Measurements from ENCODE around the gene KAT2B. TPM values are rescaled to one million over a fixed set of nuclear protein-coding genes. Genes with fewer than 3 reads are reported as not detected.
"Not testable (repeated sequence)": the region's sequence is repeated elsewhere in the genome, so short reads cannot be mapped to it uniquely, and the experiment has no call there.

The KAT2B gene
- total RNA-seq: 30.7 TPM

DNA sequence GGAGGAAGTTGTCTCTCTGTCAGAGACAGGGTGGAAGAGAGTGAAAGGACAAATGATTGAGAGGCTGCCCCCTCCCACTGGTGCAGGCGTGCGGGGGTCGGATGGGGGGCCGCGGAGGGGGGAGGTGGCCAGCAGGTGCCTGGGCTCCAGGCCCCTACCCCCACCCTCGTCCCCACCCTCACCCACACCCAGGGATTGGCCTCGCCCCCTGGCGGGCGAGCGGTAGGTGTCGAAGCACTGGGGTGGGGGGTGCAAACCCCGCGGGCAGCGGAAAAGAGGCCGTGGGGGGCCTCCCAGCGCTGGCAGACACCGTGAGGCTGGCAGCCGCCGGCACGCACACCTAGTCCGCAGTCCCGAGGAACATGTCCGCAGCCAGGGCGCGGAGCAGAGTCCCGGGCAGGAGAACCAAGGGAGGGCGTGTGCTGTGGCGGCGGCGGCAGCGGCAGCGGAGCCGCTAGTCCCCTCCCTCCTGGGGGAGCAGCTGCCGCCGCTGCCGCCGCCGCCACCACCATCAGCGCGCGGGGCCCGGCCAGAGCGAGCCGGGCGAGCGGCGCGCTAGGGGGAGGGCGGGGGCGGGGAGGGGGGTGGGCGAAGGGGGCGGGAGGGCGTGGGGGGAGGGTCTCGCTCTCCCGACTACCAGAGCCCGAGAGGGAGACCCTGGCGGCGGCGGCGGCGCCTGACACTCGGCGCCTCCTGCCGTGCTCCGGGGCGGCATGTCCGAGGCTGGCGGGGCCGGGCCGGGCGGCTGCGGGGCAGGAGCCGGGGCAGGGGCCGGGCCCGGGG, at the start of gene KAT2B:
TSS of gene KAT2B (plus strand) at position 682 of the 783 bp plus-strand sequence. CDS start at position 714, 32 bp downstream.
- ATAC-seq: peak; percentile 76

DNA sequence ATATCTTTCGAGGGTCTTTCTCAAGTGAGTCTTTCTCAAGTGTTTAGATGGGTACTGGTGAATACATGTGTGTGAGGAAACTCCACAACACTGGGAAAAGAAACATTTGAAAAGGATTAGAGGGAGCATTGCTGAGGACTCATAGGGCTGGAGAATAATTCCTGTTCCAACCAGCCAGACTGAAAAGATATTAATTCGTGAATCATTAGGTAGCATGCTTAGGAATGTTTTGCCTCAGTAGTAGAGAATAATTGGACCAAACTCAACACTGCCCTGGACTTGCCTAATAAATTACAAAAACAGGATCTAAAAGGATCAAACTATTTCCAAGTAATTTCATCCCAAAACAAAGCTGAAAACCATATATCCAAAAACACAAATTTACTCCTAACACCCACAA, 45.5 kb upstream of the KAT2B start:
- peak; percentile 49 for ATAC-seq

DNA sequence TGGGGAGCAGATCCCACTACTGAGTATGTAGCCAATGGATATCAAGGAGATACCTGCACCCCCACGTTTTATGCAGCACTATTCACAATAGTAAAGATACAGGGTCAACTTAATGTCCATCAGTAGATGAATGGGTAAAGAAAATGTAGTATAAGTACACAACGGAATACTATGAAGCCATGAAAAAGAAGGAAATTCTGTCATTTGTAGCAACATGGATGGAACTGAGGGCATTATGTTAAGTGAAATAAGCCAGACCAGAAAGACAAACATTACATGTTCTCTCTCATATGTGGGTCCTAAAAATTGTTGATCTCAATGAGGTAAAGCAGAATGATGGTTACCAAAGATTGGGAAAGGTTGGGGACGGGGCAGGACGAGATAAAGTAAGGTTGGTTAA, 42.7 kb upstream of the KAT2B start:
- ATAC-seq: no peak

GRCh38 chr3:20001932-20002331, 38.3 kb upstream of the KAT2B start:
- no peak for ATAC-seq

GRCh38 chr3:20007960-20008359, 32.3 kb upstream of the KAT2B start:
- ATAC-seq: no peak

- no peak for ATAC-seq
Observed at GRCh38 chr3:20008646-20009045, 31.6 kb upstream of the KAT2B start.

DNA sequence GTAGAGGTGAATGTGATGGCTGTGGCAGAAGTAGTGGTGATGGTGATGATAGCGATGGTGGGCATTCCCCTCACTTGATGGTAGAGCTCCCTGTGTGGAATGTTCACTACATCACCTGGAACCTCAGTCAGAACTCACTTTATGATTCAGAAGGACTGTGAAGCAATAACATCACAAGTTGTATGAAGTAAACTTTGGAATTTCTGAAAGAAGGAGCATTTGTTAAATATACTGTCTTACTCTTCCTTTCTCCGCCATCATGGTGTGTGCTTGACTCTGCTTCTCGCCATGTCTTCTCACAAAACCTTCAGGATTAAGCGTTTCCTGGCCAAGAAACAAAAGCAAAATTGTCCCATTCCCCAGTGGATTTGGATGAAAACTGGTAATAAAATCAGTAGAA, 28.1 kb upstream of the KAT2B start, which contains the start of gene PP2D1:
TSS of gene PP2D1 (minus strand) at position 101 of the 400 bp plus-strand sequence. CDS start 192 bp downstream, outside the sequence.
- ATAC-seq: no peak

DNA sequence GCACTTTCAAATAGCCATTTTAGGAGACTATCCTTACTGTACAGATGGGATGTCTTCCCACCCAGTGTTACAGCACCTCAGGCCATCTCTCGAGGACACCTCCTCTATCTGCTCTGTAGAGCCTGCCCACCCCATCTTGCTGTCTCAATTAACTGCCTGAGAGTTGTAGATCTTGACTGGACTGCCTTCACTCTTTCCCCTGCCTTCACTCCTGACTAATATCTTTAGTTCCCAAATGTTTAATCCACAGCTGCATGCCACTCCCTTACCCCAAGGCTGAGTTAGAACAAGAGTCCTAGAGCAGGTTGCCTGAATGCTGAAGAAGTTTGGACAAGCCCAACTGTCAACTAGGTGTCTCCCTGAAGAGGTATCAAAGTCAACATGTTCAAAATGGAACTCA, 26.9 kb upstream of the KAT2B start:
- ATAC-seq: peak; percentile 67

GRCh38 chr3:20015525-20015924, 24.7 kb upstream of the KAT2B start:
- ATAC-seq: no peak

DNA sequence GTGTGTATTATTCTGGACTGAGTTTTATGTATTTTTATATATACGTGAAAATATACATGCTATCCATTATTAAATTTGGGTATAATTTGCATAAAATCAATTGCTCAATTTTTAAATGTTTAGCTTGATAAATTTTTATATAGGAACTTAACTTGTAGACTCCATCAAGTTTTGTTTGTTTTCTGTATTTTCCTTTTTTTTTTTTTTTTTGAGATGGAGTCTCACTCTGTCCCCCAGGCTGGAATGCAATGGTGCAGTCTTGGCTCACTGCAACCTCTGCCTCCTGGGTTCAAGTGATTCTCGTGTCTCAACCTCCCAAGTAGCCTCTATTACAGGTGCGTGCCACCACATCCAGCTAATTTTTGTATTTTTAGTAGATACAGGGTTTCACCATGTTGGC, 24.2 kb upstream of the KAT2B start:
- ATAC-seq: not testable (repeated sequence)

DNA sequence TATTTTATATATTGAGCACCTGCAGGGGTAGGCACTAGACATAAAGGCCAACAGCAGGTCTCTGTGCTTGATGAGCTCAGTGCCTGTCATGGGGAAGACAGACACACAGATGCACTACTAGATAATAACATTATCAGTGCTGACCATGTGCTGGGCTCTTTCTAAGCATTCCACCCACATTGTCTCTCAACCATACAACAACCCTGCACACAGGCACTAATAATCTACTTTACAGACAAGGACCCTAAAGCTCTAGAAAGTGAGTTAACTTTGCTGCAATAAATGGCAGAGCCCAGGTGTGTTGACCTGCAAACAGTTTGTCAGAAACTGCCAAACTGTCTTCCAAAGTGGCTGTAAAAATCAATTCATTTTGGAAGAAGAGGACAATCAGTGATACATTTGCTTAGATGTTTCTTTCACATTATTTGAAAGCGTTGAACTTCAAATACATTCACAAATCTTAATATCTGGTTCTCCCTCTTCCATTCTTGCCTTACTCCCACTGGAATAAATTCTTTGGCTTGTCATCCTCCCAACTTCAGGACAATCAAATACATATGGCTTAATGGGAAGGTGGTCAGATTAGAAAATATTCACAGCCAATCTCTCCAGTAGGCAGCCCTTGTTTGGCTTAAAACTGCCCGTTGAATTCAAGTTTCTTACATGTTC, 17.2 kb upstream of the KAT2B start:
- ATAC-seq: no peak

- ATAC-seq: peak; percentile 35
Observed at GRCh38 chr3:20023623-20024405, 16.4 kb upstream of the KAT2B start.

DNA sequence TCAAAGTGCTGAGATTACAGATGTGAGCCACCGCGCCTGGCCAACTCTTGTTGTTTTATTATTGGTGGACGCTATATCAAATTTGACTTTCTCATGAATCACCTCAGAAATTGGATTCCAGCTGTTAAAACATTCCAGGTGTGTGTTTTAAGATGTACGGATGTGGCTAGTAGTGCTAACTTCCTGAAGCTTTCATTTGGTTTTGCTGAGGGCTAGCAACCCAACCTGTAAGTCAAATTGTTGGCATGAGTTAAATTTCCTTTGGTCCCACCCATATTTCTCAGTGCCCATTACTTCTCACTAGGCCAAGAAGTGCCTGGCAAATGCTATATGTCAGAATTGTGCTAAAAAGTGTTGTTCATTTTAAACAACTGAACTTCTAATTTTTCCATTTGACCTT, 13.1 kb upstream of the KAT2B start:
- no peak for ATAC-seq

DNA sequence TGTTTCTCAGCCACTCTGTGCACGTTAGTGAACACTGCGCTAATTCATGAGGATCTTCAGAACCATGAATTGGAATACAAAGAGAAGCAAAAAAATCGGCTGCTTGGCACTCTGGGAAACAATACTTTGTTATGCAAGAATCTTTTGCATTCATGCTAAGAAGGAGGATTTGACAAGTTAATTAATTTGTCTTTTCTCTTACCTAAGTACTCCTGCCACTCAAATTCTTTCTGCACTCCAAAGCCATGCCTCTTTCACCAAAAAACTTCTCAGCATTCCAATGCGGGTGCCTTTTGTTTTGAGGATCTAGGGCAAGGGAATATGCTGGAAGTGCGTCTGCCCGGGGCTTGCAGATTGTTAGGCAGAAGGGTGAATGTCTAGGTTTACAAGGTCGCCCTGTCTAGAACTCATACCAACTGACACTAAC, 11.3 kb upstream of the KAT2B start:
- no peak for ATAC-seq

GRCh38 chr3:20031939-20032338, 8.3 kb upstream of the KAT2B start:
- peak; percentile 62 for ATAC-seq

DNA sequence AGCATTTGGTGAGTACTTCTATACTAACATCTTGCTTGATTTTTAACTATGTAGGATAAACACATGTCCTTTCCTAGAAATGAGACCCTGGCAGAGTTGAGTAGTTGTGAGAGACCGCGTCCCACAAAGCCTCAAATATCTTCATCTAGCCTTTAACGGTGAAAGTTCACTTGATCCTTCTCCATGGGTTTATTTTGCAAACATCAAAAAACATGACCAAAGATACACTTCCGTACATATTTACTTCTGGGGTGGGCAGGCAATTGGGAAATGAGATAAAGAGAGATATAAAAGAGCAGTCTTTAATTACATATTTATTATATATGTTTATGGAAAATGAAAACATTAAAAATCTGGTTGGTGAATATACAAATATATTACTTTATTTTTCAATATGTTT, 5.2 kb upstream of the KAT2B start:
- ATAC-seq: no peak

DNA sequence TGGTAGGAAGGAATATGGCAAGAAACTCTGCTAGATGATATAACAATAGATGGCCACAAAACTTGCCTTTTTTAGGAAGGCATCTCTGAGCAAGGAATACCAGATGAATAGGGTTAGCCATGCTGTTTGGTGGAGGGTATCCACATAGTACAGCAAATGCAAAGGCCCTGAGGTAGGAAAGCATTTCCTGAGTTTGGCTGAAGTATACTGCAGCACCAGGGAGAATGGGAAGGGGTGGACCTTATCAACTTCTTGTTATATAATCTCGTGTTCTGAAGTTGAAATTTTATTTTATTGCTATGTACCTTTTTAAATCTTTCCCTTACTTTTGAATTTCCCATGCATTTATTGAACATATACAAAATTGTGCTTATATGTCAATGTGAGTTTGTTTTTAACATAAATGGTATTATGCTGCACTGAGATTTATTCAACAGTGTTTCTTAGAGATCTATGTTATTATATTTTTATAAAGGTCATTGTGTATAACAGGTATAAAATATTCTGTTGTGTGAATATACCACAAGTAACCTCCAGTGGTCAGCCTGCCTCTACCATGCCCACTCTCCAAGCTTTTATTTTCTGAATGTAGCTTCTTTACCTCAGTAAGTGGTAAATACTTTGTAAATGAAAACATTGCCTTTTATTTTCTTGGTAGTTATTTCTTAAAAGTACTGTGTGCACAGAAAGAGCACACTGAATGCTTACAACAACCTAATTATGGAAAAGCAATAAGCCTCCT, 2.8 kb upstream of the KAT2B start:
- no peak for ATAC-seq

DNA sequence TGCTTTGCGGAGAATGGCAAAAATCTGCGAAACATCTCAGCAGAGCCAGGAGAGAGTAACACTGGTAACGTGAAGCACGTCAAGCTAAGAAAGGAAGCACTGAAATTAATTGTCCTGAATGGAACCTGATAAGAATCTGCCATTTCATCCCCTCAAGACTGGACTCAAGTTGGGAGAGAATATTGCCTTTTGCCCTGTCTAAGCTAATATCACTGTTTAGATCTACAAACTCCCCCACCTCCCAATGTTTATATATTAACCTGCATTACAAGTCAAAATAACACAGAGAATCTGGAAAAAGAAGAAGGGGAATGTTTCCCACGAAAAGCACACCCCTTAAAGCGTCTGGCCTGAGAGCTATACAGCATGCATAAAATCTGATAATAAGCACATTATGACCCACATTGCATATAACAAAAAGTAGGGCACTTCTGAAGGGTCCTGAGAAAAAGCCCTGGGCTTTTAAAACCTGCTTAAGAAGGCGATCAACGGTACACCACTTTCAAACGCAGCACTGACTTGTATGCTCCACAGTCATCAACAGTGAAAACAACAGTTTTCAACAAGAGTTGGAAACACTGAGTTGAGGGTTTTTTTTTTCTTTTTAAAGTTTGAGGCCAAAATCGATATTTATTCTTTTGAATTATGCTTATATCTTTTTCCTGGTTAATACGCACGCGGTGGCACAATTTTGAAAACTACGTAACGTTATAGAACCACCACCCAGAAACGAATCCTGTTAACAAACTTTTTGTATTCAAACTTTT, 1.4 kb upstream of the KAT2B start:
- no peak for ATAC-seq

- ATAC-seq: no peak
Observed at GRCh38 chr3:20039466-20039764, 831 bp upstream of the KAT2B start.

DNA sequence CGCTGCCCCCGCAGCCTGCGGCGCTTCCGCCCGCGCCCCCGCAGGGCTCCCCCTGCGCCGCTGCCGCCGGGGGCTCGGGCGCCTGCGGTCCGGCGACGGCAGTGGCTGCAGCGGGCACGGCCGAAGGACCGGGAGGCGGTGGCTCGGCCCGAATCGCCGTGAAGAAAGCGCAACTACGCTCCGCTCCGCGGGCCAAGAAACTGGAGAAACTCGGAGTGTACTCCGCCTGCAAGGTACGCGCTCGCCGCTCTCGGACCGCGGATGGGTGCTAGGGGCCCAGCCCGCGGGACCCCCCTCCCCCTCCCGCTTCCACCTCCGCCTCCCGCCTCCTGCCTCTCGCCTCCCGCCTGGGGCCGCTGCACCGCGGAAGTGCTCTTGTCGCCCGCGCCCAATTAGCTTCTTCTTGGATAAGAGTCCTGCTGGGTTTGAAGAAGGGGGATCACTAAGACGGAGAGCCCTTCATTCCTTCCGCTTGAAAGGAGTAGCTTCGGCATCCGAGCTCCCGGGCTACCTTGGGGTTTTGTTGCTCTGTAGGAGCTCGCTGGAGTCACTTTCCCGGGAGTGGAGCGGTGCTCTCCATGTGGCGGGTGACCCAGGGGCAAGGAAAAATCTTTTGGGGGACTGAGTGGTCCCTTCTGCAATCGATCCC, 426 bp downstream of the KAT2B start:
- ATAC-seq: peak; percentile 46

GRCh38 chr3:20041197-20041780, 1.0 kb downstream of the KAT2B start:
- peak; percentile 80 for ATAC-seq

Measured in esophagus mucosa (tissue), 1 donor.